Measurements from ENCODE around the gene BCAR1. TPM values are rescaled to one million over a fixed set of nuclear protein-coding genes. Genes with fewer than 3 reads are reported as not detected.
A peak's percentile ranks its signal among the peaks of the same experiment; 100 is the strongest.

The BCAR1 gene
- total and polyA plus RNA-seq, 2 of the 13 experiments (the other 11 are each of a cell fraction or from before 2014, with no cell fraction given), result 48.1 to 51.7 TPM

DNA sequence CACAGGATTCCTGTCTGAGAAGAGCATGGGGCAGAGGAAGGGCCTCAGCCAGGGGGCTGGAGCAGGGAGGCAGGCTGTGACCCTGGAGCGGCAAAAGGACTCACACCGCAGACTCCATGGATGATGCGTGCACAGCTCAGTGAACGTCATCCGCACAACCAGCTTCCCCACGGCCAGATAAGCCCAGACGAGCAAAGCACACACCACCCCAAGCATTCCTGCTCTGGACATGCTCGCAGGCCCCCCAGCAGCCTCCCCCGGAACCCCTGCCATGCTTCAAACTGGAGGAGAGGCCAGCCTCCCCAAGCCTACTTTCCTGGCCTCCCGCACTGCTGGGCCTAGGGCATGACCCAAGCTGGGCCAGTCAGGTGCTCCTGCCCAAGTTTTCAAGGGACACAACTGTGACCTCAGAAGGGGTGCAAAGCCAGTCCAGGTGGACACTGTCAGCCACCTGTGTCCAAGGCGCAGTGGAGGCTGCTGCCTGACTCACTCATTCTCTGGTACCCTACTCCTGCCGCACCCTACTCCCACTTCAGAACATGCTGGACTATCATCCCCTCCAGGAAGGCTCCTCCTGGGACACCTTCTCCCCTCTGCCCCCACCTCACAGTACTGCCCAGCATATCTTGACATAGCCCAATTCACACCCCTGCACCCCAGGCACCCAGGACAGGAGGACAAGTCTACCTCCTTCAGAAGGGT is 4.8 kb downstream of the BCAR1 start (continued):
- TF ChIP-seq JDP2 (CRISPR knock-in tag; IDR thresholded peaks at IDR 0.05; ENCODE audit: borderline replicate concordance) (no peak), ATAD3A (CRISPR knock-in tag; IDR thresholded peaks at IDR 0.05) (no peak), PPARG (CRISPR knock-in tag; conservative IDR thresholded peaks at IDR 0.05) (no peak), ZNF263 (CRISPR knock-in tag; IDR thresholded peaks at IDR 0.05) (no peak), PHF5A (CRISPR knock-in tag; IDR thresholded peaks at IDR 0.05; ENCODE audit: low read depth, unreplicated experiment) (no peak), RBM39 (IDR thresholded peaks at IDR 0.05; ENCODE audit: low read depth, low read length, poor library complexity, severe bottlenecking) (no peak), BRD4 (CRISPR knock-in tag; IDR thresholded peaks at IDR 0.05) (peak; percentile 72; the same call in 1 of the 2 replicates), NONO (IDR thresholded peaks at IDR 0.05) (no peak), NONO (CRISPR knock-in tag; conservative IDR thresholded peaks at IDR 0.05) (0 out of 2 replicates have a peak, but pooled peaks have one; percentile 33), ISX (CRISPR knock-in tag; conservative IDR thresholded peaks at IDR 0.05) (no peak), ZNF10 (CRISPR knock-in tag; IDR thresholded peaks at IDR 0.05; ENCODE audit: borderline replicate concordance, low read depth) (no peak), NFKB2 (CRISPR knock-in tag; IDR thresholded peaks at IDR 0.05; ENCODE audit: borderline replicate concordance) (0 out of 2 replicates have a peak, but pooled peaks have one; percentile 49), HMGA1 (CRISPR knock-in tag; conservative IDR thresholded peaks at IDR 0.05) (no peak), ZNF839 (CRISPR knock-in tag; IDR thresholded peaks at IDR 0.05; ENCODE audit: borderline replicate concordance) (0 out of 2 replicates have a peak, but pooled peaks have one; percentile 20), TP53 (CRISPR knock-in tag; conservative IDR thresholded peaks at IDR 0.05) (0 out of 2 replicates have a peak, but pooled peaks have one; percentile 11), POLR2AphosphoS5 (IDR thresholded peaks at IDR 0.05; ENCODE audit: low read depth, low read length) (0 out of 2 replicates have a peak, but pooled peaks have one; percentile 31), ZNF205 (CRISPR knock-in tag; IDR thresholded peaks at IDR 0.05) (no peak), ZNF292 (CRISPR knock-in tag; IDR thresholded peaks at IDR 0.05; ENCODE audit: borderline replicate concordance, low read depth) (no peak), TBP (CRISPR knock-in tag; IDR thresholded peaks at IDR 0.05) (no peak)
- TF ChIP-seq, protein P1, sequence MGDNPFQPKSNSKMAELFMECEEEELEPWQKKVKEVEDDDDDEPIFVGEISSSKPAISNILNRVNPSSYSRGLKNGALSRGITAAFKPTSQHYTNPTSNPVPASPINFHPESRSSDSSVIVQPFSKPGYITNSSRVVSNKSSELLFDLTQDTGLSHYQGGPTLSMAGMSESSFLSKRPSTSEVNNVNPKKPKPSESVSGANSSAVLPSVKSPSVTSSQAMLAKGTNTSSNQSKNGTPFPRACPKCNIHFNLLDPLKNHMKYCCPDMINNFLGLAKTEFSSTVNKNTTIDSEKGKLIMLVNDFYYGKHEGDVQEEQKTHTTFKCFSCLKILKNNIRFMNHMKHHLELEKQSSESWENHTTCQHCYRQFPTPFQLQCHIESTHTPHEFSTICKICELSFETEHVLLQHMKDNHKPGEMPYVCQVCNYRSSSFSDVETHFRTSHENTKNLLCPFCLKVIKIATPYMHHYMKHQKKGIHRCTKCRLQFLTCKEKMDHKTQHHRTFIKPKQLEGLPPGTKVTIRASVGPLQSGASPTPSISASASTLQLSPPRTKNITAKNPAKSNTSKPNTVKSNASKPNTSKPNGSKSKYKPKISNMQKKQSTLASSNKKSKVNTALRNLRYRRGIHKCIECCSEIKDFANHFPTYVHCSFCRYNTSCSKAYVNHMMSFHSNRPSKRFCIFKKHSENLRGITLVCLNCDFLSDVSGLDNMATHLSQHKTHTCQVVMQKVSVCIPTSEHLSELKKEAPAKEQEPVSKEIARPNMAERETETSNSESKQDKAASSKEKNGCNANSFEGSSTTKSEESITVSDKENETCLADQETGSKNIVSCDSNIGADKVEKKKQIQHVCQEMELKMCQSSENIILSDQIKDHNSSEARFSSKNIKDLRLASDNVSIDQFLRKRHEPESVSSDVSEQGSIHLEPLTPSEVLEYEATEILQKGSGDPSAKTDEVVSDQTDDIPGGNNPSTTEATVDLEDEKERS (CRISPR knock-in tag; IDR thresholded peaks at IDR 0.05), result no peak
- TF ChIP-seq, protein P2, sequence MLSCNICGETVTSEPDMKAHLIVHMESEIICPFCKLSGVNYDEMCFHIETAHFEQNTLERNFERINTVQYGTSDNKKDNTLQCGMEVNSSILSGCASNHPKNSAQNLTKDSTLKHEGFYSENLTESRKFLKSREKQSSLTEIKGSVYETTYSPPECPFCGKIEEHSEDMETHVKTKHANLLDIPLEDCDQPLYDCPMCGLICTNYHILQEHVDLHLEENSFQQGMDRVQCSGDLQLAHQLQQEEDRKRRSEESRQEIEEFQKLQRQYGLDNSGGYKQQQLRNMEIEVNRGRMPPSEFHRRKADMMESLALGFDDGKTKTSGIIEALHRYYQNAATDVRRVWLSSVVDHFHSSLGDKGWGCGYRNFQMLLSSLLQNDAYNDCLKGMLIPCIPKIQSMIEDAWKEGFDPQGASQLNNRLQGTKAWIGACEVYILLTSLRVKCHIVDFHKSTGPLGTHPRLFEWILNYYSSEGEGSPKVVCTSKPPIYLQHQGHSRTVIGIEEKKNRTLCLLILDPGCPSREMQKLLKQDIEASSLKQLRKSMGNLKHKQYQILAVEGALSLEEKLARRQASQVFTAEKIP (CRISPR knock-in tag; IDR thresholded peaks at IDR 0.05; ENCODE audit: borderline replicate concordance), result no peak
- TF ChIP-seq, protein P3, sequence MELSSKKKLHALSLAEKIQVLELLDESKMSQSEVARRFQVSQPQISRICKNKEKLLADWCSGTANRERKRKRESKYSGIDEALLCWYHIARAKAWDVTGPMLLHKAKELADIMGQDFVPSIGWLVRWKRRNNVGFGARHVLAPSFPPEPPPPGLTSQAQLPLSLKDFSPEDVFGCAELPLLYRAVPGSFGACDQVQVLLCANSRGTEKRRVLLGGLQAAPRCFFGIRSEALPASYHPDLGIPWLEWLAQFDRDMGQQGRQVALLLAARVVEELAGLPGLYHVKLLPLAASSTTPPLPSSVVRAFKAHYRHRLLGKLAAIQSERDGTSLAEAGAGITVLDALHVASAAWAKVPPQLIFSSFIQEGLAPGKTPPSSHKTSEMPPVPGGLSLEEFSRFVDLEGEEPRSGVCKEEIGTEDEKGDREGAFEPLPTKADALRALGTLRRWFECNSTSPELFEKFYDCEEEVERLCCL (CRISPR knock-in tag; IDR thresholded peaks at IDR 0.05; ENCODE audit: borderline replicate concordance), result peak; percentile 17; the same call in 1 of the 2 replicates
- TF ChIP-seq, protein P4, sequence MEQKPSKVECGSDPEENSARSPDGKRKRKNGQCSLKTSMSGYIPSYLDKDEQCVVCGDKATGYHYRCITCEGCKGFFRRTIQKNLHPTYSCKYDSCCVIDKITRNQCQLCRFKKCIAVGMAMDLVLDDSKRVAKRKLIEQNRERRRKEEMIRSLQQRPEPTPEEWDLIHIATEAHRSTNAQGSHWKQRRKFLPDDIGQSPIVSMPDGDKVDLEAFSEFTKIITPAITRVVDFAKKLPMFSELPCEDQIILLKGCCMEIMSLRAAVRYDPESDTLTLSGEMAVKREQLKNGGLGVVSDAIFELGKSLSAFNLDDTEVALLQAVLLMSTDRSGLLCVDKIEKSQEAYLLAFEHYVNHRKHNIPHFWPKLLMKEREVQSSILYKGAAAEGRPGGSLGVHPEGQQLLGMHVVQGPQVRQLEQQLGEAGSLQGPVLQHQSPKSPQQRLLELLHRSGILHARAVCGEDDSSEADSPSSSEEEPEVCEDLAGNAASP (CRISPR knock-in tag; IDR thresholded peaks at IDR 0.05; ENCODE audit: borderline replicate concordance), result no peak

Measured in HepG2 (cell line).